Rectal smooth muscle tissue (tissue), 1 donor: Measurements from ENCODE around the gene AATF.

Source experiments
- H3K27ac ChIP-seq: one replicate; pipeline ENCODE4 v1.7.0; 2013; ENCODE audit warnings: low read depth, low read length, inconsistent platforms
- H3K27me3 ChIP-seq: one replicate; pipeline ENCODE4 v1.7.0; 2013; ENCODE audit warnings: low read length; ENCODE audit not compliant: control insufficient read depth, insufficient read depth
- H3K36me3 ChIP-seq: one replicate; pipeline ENCODE4 v1.7.0; 2013; ENCODE audit warnings: low read length; ENCODE audit not compliant: control insufficient read depth, insufficient read depth
- H3K4me1 ChIP-seq: one replicate; pipeline ENCODE4 v1.7.0; 2013; ENCODE audit warnings: low read length; ENCODE audit not compliant: control insufficient read depth, insufficient read depth
- H3K4me3 ChIP-seq: one replicate; pipeline ENCODE4 v1.7.0; 2013; ENCODE audit warnings: low read length
- H3K9ac ChIP-seq: one replicate; pipeline ENCODE4 v1.7.0; 2013; ENCODE audit warnings: low read length

Gene AATF

GRCh38 chr17:37086334-37086733 is 137.6 kb downstream of the AATF start:
- H3K4me3 ChIP-seq, result no peak overlapping the region
- H3K4me1 ChIP-seq, result peaks cover 7% of the 10 kb centered on the region
- no peak overlapping the region for H3K27ac ChIP-seq
- H3K36me3 ChIP-seq, result peaks cover 7% of the 10 kb centered on the region
- no peak overlapping the region for H3K9ac ChIP-seq
- no peaks in the 10 kb centered on the region for H3K27me3 ChIP-seq

GRCh38 chr17:37086948-37087347 is 138.2 kb downstream of the AATF start:
- Histone ChIP-seq H3K36me3 (peaks cover 7% of the 10 kb centered on the region), H3K9ac (no peak overlapping the region), H3K27ac (no peak overlapping the region), H3K4me3 (no peak overlapping the region), H3K4me1 (peaks cover 7% of the 10 kb centered on the region), H3K27me3 (no peaks in the 10 kb centered on the region)

GRCh38 chr17:37087683-37088082 is 138.9 kb downstream of the AATF start:
- Histone ChIP-seq H3K36me3 (peaks cover 7% of the 10 kb centered on the region), H3K9ac (no peak overlapping the region)

GRCh38 chr17:37088459-37088858 is 139.7 kb downstream of the AATF start:
- H3K4me3 ChIP-seq, result no peak overlapping the region
- peaks cover 7% of the 10 kb centered on the region for H3K36me3 ChIP-seq
- H3K27ac ChIP-seq, result no peak overlapping the region
- H3K27me3 ChIP-seq, result no peaks in the 10 kb centered on the region
- peaks cover 7% of the 10 kb centered on the region for H3K4me1 ChIP-seq
- no peak overlapping the region for H3K9ac ChIP-seq

More at GRCh38 chr17:37087683-37088082, 138.9 kb downstream of the AATF start:
- no peak overlapping the region for H3K4me3 ChIP-seq
- no peak overlapping the region for H3K27ac ChIP-seq
- H3K27me3 ChIP-seq, result no peaks in the 10 kb centered on the region
- peaks cover 7% of the 10 kb centered on the region for H3K4me1 ChIP-seq

GRCh38 chr17:37088913-37089312 is 140.2 kb downstream of the AATF start:
- Histone ChIP-seq H3K9ac (no peak overlapping the region), H3K4me1 (peaks cover 7% of the 10 kb centered on the region), H3K27me3 (no peaks in the 10 kb centered on the region), H3K36me3 (peaks cover 7% of the 10 kb centered on the region), H3K27ac (no peak overlapping the region), H3K4me3 (no peak overlapping the region)

GRCh38 chr17:37089956-37090355 is 141.2 kb downstream of the AATF start:
- H3K27ac ChIP-seq, result no peak overlapping the region
- H3K4me1 ChIP-seq, result peaks cover 7% of the 10 kb centered on the region
- no peak overlapping the region for H3K9ac ChIP-seq
- no peaks in the 10 kb centered on the region for H3K27me3 ChIP-seq
- peaks cover 11% of the 10 kb centered on the region for H3K36me3 ChIP-seq
- H3K4me3 ChIP-seq, result no peak overlapping the region

- Histone ChIP-seq H3K27ac (no peak overlapping the region), H3K9ac (no peak overlapping the region), H3K4me1 (peaks cover 7% of the 10 kb centered on the region), H3K27me3 (no peaks in the 10 kb centered on the region), H3K4me3 (no peak overlapping the region), H3K36me3 (peaks cover 13% of the 10 kb centered on the region)
These were observed 142.2 kb downstream of the AATF start for GRCh38 chr17:37090941-37091340.

- Histone ChIP-seq H3K4me3 (no peak overlapping the region), H3K27ac (no peak overlapping the region), H3K4me1 (peaks cover 7% of the 10 kb centered on the region), H3K27me3 (no peaks in the 10 kb centered on the region), H3K36me3 (peaks cover 16% of the 10 kb centered on the region), H3K9ac (no peak overlapping the region)
These were observed 143.3 kb downstream of the AATF start for GRCh38 chr17:37092071-37092470.

- peaks cover 17% of the 10 kb centered on the region for H3K36me3 ChIP-seq
These were observed 143.9 kb downstream of the AATF start for GRCh38 chr17:37092701-37093100.

GRCh38 chr17:37094391-37094790 is 145.6 kb downstream of the AATF start:
- Histone ChIP-seq H3K4me3 (no peak overlapping the region), H3K36me3 (peaks cover 17% of the 10 kb centered on the region), H3K27ac (no peak overlapping the region), H3K9ac (no peak overlapping the region), H3K27me3 (no peaks in the 10 kb centered on the region), H3K4me1 (peaks cover 7% of the 10 kb centered on the region)

More at GRCh38 chr17:37092701-37093100, 143.9 kb downstream of the AATF start:
- Histone ChIP-seq H3K4me1 (peaks cover 7% of the 10 kb centered on the region), H3K27me3 (no peaks in the 10 kb centered on the region), H3K4me3 (no peak overlapping the region), H3K27ac (no peak overlapping the region), H3K9ac (no peak overlapping the region)

- Histone ChIP-seq H3K27ac (no peak overlapping the region), H3K9ac (no peak overlapping the region), H3K4me3 (no peak overlapping the region), H3K36me3 (peaks cover 17% of the 10 kb centered on the region), H3K27me3 (no peaks in the 10 kb centered on the region), H3K4me1 (no peaks in the 10 kb centered on the region)
These were observed 147.3 kb downstream of the AATF start for GRCh38 chr17:37096071-37096470.

- Histone ChIP-seq H3K36me3 (peaks cover 17% of the 10 kb centered on the region), H3K9ac (no peak overlapping the region), H3K27ac (no peak overlapping the region), H3K4me1 (no peaks in the 10 kb centered on the region), H3K4me3 (no peak overlapping the region), H3K27me3 (no peaks in the 10 kb centered on the region)
These were observed 148.4 kb downstream of the AATF start for GRCh38 chr17:37097154-37097553.

- Histone ChIP-seq H3K9ac (no peak overlapping the region), H3K36me3 (peaks cover 17% of the 10 kb centered on the region)
These were observed 149.4 kb downstream of the AATF start for GRCh38 chr17:37098152-37098551.

More at GRCh38 chr17:37098152-37098551, 149.4 kb downstream of the AATF start:
- no peaks in the 10 kb centered on the region for H3K4me1 ChIP-seq
- H3K4me3 ChIP-seq, result no peak overlapping the region
- no peaks in the 10 kb centered on the region for H3K27me3 ChIP-seq
- no peak overlapping the region for H3K27ac ChIP-seq
